GM12892 (cell line): ENCODE measurements around the gene MFNG.

Source experiments
- POLR2A ChIP-seq: IDR thresholded peaks from 2 replicates; pipeline ENCODE4 v1.6.1; 2011; ENCODE audit warnings: low read depth, low read length, control low read depth
- POLR2AphosphoS5 ChIP-seq: IDR thresholded peaks from 2 replicates; pipeline ENCODE4 v1.6.1; 2011; ENCODE audit warnings: low read depth, low read length, control low read depth

DNA sequence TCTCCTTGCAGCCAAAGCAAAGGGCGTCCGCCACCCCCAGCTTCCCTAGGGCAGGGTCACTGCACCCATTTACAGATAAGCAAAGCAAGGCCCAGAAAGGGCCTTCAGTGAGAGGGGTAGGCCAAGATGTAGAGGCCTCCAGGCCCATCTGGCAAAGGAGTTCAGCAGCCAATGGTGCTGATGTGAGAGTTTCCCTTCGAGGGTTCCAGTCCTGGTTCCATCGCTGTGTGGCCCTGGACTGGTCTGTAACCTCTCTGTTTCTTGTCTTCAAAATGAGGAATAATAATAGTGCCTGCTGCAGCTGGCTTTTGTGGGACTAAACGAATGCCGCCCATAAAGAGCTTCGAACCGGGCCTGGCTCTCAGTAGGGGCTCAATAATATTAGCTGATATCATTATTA is 62.9 kb downstream of the MFNG start:
- TF ChIP-seq POLR2AphosphoS5 (no peak), POLR2A (no peak)
